SK-N-SH treated with all-trans-retinoic acid at 6 μM for 48 hours (cell line): Measurements from ENCODE around the gene CATSPER4.

Experiments
- ATAC-seq: fragments of 200-7000 bp; cut with Tn5 transposase; 3 replicates; pipeline ENCODE4 v1.9.1; 2020; ENCODE audit warnings: mild to moderate bottlenecking, moderate library complexity
- ARNTL ChIP-seq: fragments of 450-650 bp; formaldehyde crosslinking; IDR thresholded peaks from 2 replicates; pipeline ENCODE4 v1.5.0; 2020; ENCODE audit warnings: low read depth, mild to moderate bottlenecking, moderate library complexity, borderline replicate concordance
- CSDC2 ChIP-seq: fragments of 250-450 bp; sonication (Bioruptor Pico); IDR thresholded peaks from 2 replicates; pipeline ENCODE4 v1.5.0; 2020; ENCODE audit warnings: mild to moderate bottlenecking, moderate library complexity
- ESRRG ChIP-seq: fragments of 250-450 bp; sonication (Bioruptor Pico); IDR thresholded peaks from 2 replicates; pipeline ENCODE4 v1.6.1; 2021; ENCODE audit warnings: mild to moderate bottlenecking
- ISL1 ChIP-seq: fragments of 250-450 bp; sonication (Bioruptor Pico); IDR thresholded peaks from 2 replicates; pipeline ENCODE4 v2.1.2; 2022; ENCODE audit warnings: mild to moderate bottlenecking, moderate library complexity
- OSR1 ChIP-seq: fragments of 250-450 bp; sonication (Bioruptor Pico); IDR thresholded peaks from 2 replicates; pipeline ENCODE4 v1.8.0; 2022; ENCODE audit warnings: moderate library complexity, mild to moderate bottlenecking, inconsistent platforms
- PPARA ChIP-seq: fragments of 250-450 bp; sonication (Bioruptor Pico); IDR thresholded peaks from 2 replicates; pipeline ENCODE4 v1.5.0; 2020; ENCODE audit warnings: mild to moderate bottlenecking, borderline replicate concordance
- RARB ChIP-seq: fragments of 250-450 bp; sonication (Bioruptor Pico); IDR thresholded peaks from 2 replicates; pipeline ENCODE4 v1.8.0; 2021; ENCODE audit warnings: mild to moderate bottlenecking, moderate library complexity
- SNAI2 ChIP-seq: fragments of 250-450 bp; sonication (Bioruptor Pico); IDR thresholded peaks from 2 replicates; pipeline ENCODE4 v1.5.0; 2020; ENCODE audit warnings: mild to moderate bottlenecking, moderate library complexity
- TCF4 ChIP-seq: fragments of 250-450 bp; sonication (Bioruptor Pico); IDR thresholded peaks from 2 replicates; pipeline ENCODE4 v1.8.0; 2021; ENCODE audit warnings: mild to moderate bottlenecking, moderate library complexity, borderline replicate concordance
- TOX ChIP-seq: fragments of 250-450 bp; sonication (Bioruptor Pico); IDR thresholded peaks from 2 replicates; pipeline ENCODE4 v1.8.0; 2021; ENCODE audit warnings: mild to moderate bottlenecking, moderate library complexity, borderline replicate concordance
- ZC3H10 ChIP-seq: fragments of 250-450 bp; sonication (Bioruptor Pico); IDR thresholded peaks from 2 replicates; pipeline ENCODE4 v1.5.1; 2021; ENCODE audit warnings: mild to moderate bottlenecking, moderate library complexity
- ZFP3 ChIP-seq: fragments of 250-450 bp; sonication (Bioruptor Pico); IDR thresholded peaks from 2 replicates; pipeline ENCODE4 v1.5.0; 2020; ENCODE audit warnings: mild to moderate bottlenecking, moderate library complexity
- ZFP30 ChIP-seq: fragments of 450-650 bp; formaldehyde crosslinking; IDR thresholded peaks from 2 replicates; pipeline ENCODE4 v1.5.0; 2022; ENCODE audit warnings: mild to moderate bottlenecking, moderate library complexity
- ZNF565 ChIP-seq: fragments of 450-650 bp; formaldehyde crosslinking; conservative IDR thresholded peaks from 2 replicates; pipeline ENCODE4 v1.5.0; 2020; ENCODE audit warnings: low read depth, mild to moderate bottlenecking, moderate library complexity
- ZNF70 ChIP-seq: fragments of 450-650 bp; formaldehyde crosslinking; IDR thresholded peaks from 2 replicates; pipeline ENCODE4 v1.5.0; 2020; ENCODE audit warnings: mild to moderate bottlenecking, moderate library complexity
- ZNF8 ChIP-seq: fragments of 450-650 bp; formaldehyde crosslinking; IDR thresholded peaks from 2 replicates; pipeline ENCODE4 v1.5.0; 2020; ENCODE audit warnings: mild to moderate bottlenecking, moderate library complexity
- TF ChIP-seq, protein P1 (sequence below): fragments of 250-450 bp; sonication (Bioruptor Pico); IDR thresholded peaks from 2 replicates; pipeline ENCODE4 v1.5.1; 2021; ENCODE audit warnings: mild to moderate bottlenecking, moderate library complexity
- TF ChIP-seq, protein P2 (sequence below): fragments of 250-450 bp; sonication (Bioruptor Pico); IDR thresholded peaks from 2 replicates; pipeline ENCODE4 v1.5.0; 2020; ENCODE audit warnings: mild to moderate bottlenecking, moderate library complexity
- TF ChIP-seq, protein P3 (sequence below): fragments of 250-450 bp; sonication (Bioruptor Pico); IDR thresholded peaks from 2 replicates; pipeline ENCODE4 v1.8.0; 2021; ENCODE audit warnings: low read depth, mild to moderate bottlenecking, moderate library complexity, borderline replicate concordance
- TF ChIP-seq, protein P4 (sequence below): fragments of 250-450 bp; sonication (Bioruptor Pico); IDR thresholded peaks from 2 replicates; pipeline ENCODE4 v1.8.0; 2020; ENCODE audit warnings: mild to moderate bottlenecking, moderate library complexity, borderline replicate concordance
- TF ChIP-seq, protein P5 (sequence below): fragments of 250-450 bp; sonication (Bioruptor Pico); IDR thresholded peaks from 2 replicates; pipeline ENCODE4 v1.5.1; 2020; ENCODE audit warnings: low read depth, mild to moderate bottlenecking, moderate library complexity

CATSPER4 gene

DNA sequence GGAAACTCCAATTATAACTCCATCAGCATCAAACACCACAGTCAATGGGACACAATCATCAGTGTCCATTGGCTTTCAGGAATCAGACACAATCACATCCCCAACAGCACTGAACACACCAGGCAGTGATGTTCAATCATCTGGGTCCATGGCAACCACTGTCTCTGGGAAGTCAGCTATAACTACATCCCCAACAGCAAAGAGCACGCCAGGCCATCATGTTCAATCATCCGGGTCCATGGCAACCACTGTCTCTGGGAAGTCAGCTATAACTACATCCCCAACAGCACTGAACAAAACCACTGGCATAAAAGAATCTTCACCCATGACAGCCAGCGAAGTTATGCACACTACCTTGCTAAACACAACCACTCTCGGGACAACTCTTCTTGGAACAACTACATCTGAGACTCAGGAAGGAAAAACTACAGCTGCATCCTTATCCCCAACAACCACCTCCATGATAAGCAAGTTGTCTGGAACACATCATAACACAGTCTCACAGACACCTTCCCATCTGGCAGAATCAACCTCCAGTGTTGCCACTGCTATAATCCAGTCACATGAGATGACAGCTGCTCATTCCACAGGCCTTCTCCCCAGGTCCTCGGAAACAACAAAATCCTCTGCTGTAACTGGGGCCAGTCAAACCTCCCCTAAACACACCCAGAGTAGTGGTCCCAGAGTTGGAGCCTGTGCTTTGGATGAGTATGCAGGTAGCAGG lies 19.9 kb downstream of the CATSPER4 start:
- ATAC-seq, result no peak
- TF ChIP-seq ISL1 (CRISPR knock-in tag) (no peak), ZFP3 (no peak), ARNTL (CRISPR knock-in tag) (no peak), SNAI2 (no peak), RARB (CRISPR knock-in tag) (no peak), ZNF8 (no peak), PPARA (CRISPR knock-in tag) (no peak), TCF4 (CRISPR knock-in tag) (no peak), OSR1 (CRISPR knock-in tag) (no peak), ESRRG (CRISPR knock-in tag) (no peak), TOX (CRISPR knock-in tag) (no peak), CSDC2 (no peak)
- TF ChIP-seq, protein P1, sequence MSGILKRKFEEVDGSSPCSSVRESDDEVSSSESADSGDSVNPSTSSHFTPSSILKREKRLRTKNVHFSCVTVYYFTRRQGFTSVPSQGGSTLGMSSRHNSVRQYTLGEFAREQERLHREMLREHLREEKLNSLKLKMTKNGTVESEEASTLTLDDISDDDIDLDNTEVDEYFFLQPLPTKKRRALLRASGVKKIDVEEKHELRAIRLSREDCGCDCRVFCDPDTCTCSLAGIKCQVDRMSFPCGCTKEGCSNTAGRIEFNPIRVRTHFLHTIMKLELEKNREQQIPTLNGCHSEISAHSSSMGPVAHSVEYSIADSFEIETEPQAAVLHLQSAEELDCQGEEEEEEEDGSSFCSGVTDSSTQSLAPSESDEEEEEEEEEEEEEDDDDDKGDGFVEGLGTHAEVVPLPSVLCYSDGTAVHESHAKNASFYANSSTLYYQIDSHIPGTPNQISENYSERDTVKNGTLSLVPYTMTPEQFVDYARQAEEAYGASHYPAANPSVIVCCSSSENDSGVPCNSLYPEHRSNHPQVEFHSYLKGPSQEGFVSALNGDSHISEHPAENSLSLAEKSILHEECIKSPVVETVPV (CRISPR knock-in tag), result no peak
- TF ChIP-seq, protein P2, sequence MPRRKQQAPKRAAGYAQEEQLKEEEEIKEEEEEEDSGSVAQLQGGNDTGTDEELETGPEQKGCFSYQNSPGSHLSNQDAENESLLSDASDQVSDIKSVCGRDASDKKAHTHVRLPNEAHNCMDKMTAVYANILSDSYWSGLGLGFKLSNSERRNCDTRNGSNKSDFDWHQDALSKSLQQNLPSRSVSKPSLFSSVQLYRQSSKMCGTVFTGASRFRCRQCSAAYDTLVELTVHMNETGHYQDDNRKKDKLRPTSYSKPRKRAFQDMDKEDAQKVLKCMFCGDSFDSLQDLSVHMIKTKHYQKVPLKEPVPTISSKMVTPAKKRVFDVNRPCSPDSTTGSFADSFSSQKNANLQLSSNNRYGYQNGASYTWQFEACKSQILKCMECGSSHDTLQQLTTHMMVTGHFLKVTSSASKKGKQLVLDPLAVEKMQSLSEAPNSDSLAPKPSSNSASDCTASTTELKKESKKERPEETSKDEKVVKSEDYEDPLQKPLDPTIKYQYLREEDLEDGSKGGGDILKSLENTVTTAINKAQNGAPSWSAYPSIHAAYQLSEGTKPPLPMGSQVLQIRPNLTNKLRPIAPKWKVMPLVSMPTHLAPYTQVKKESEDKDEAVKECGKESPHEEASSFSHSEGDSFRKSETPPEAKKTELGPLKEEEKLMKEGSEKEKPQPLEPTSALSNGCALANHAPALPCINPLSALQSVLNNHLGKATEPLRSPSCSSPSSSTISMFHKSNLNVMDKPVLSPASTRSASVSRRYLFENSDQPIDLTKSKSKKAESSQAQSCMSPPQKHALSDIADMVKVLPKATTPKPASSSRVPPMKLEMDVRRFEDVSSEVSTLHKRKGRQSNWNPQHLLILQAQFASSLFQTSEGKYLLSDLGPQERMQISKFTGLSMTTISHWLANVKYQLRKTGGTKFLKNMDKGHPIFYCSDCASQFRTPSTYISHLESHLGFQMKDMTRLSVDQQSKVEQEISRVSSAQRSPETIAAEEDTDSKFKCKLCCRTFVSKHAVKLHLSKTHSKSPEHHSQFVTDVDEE (CRISPR knock-in tag), result no peak
- TF ChIP-seq, protein P3, sequence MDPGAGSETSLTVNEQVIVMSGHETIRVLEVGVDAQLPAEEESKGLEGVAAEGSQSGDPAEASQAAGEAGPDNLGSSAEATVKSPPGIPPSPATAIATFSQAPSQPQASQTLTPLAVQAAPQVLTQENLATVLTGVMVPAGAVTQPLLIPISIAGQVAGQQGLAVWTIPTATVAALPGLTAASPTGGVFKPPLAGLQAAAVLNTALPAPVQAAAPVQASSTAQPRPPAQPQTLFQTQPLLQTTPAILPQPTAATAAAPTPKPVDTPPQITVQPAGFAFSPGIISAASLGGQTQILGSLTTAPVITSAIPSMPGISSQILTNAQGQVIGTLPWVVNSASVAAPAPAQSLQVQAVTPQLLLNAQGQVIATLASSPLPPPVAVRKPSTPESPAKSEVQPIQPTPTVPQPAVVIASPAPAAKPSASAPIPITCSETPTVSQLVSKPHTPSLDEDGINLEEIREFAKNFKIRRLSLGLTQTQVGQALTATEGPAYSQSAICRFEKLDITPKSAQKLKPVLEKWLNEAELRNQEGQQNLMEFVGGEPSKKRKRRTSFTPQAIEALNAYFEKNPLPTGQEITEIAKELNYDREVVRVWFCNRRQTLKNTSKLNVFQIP (CRISPR knock-in tag), result no peak
- TF ChIP-seq, protein P4, sequence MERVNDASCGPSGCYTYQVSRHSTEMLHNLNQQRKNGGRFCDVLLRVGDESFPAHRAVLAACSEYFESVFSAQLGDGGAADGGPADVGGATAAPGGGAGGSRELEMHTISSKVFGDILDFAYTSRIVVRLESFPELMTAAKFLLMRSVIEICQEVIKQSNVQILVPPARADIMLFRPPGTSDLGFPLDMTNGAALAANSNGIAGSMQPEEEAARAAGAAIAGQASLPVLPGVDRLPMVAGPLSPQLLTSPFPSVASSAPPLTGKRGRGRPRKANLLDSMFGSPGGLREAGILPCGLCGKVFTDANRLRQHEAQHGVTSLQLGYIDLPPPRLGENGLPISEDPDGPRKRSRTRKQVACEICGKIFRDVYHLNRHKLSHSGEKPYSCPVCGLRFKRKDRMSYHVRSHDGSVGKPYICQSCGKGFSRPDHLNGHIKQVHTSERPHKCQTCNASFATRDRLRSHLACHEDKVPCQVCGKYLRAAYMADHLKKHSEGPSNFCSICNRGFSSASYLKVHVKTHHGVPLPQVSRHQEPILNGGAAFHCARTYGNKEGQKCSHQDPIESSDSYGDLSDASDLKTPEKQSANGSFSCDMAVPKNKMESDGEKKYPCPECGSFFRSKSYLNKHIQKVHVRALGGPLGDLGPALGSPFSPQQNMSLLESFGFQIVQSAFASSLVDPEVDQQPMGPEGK, result no peak

DNA sequence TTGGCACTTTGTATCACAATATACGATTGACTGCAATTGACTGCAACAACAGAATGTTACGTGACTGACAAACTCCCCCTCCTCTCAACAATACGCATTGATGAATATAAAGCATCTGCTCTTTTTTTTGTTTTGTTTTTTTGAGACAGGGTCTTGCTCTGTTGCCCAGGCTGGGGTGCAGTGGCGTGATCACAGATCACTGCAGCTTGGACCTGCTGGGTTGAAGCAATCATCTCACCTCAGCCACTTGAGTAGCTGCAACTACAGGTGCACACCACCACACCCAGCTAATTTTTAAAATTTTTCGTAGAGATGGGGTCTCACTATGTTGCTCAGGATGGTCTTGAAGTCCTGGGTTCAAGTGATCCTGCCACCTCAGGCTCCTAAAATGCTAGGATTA lies 22.3 kb downstream of the CATSPER4 start:
- TF ChIP-seq ZNF565 (CRISPR knock-in tag), result no peak
- TF ChIP-seq, protein P5, sequence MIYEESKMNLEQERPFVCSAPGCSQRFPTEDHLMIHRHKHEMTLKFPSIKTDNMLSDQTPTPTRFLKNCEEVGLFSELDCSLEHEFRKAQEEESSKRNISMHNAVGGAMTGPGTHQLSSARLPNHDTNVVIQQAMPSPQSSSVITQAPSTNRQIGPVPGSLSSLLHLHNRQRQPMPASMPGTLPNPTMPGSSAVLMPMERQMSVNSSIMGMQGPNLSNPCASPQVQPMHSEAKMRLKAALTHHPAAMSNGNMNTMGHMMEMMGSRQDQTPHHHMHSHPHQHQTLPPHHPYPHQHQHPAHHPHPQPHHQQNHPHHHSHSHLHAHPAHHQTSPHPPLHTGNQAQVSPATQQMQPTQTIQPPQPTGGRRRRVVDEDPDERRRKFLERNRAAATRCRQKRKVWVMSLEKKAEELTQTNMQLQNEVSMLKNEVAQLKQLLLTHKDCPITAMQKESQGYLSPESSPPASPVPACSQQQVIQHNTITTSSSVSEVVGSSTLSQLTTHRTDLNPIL, result no peak
- TF ChIP-seq TCF4 (CRISPR knock-in tag), result no peak
- no peak for TF ChIP-seq ZFP30 (CRISPR knock-in tag)
- no peak for TF ChIP-seq SNAI2
- no peak for TF ChIP-seq OSR1 (CRISPR knock-in tag)
- TF ChIP-seq ESRRG (CRISPR knock-in tag), result no peak
- TF ChIP-seq, protein P1 (CRISPR knock-in tag), result no peak
- no peak for TF ChIP-seq ARNTL (CRISPR knock-in tag)
- TF ChIP-seq ZNF70 (CRISPR knock-in tag), result no peak
- no peak for TF ChIP-seq ZFP3
- TF ChIP-seq ZC3H10 (CRISPR knock-in tag), result no peak
- TF ChIP-seq PPARA (CRISPR knock-in tag), result no peak
- no peak for TF ChIP-seq ZNF8
- TF ChIP-seq RARB (CRISPR knock-in tag), result no peak
- TF ChIP-seq, all 23 proteins: peak for 0

More for the DNA sequence above, 22.3 kb downstream of the CATSPER4 start:
- ATAC-seq, result no peak
